ENCODE results near the gene DHRS12. TPM values are rescaled to one million over a fixed set of nuclear protein-coding genes. Genes with fewer than 3 reads are reported as not detected.

The DHRS12 gene
- total and polyA plus RNA-seq, 8 donors = 4.2 to 27.2 (median 14.1) TPM; not detected in 1

DNA sequence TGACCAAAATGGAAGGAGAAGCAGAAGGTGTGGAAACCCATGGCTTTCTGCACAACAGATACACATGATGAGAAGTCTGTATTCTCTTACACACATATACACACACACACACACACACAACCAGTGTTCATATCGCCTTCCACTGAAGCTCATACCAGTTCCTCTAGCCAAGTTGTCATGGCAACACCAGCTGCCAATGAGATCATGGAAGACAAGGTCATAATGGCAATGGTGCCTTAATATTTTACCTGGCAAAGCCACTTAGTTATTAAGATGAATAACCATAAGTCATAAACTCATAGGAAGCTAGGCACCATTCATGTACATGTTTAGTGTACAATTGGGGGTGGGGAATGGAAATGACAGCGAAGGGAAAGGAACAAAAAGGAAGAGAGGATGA is 2.6 kb upstream of the DHRS12 start:
- Histone ChIP-seq H3K9me3 (no peaks in the 10 kb centered on the region), H3K27ac (peak overlapping the region in 1 of 5 donors; percentile 14), H3K27me3 (no peaks in the 10 kb centered on the region), H3K4me1 (peaks cover 16 to 40% (median 31%) of the 10 kb centered on the region in 4 donors), H3K4me3 (no peak overlapping the region), H3K36me3 (no peaks in the 10 kb centered on the region)
- TF ChIP-seq POLR2A (IDR thresholded peaks at IDR 0.05) = no peak
- TF ChIP-seq, protein P1, sequence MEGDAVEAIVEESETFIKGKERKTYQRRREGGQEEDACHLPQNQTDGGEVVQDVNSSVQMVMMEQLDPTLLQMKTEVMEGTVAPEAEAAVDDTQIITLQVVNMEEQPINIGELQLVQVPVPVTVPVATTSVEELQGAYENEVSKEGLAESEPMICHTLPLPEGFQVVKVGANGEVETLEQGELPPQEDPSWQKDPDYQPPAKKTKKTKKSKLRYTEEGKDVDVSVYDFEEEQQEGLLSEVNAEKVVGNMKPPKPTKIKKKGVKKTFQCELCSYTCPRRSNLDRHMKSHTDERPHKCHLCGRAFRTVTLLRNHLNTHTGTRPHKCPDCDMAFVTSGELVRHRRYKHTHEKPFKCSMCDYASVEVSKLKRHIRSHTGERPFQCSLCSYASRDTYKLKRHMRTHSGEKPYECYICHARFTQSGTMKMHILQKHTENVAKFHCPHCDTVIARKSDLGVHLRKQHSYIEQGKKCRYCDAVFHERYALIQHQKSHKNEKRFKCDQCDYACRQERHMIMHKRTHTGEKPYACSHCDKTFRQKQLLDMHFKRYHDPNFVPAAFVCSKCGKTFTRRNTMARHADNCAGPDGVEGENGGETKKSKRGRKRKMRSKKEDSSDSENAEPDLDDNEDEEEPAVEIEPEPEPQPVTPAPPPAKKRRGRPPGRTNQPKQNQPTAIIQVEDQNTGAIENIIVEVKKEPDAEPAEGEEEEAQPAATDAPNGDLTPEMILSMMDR (IDR thresholded peaks at IDR 0.05) = no peak
- TF ChIP-seq EP300 (IDR thresholded peaks at IDR 0.05) = no peak
- TF ChIP-seq POLR2AphosphoS5 (IDR thresholded peaks at IDR 0.05) = no peak
- intact Hi-C loops (cut with DNase I; ENCODE audit: low total_unique reads) = no loop called here
- 50 to 62% (median 55%) methylated on average over 2 of the region's 2 CpGs for WGBS, 5 donors
- peak; percentile 56 to 66 for DNase-seq

DNA sequence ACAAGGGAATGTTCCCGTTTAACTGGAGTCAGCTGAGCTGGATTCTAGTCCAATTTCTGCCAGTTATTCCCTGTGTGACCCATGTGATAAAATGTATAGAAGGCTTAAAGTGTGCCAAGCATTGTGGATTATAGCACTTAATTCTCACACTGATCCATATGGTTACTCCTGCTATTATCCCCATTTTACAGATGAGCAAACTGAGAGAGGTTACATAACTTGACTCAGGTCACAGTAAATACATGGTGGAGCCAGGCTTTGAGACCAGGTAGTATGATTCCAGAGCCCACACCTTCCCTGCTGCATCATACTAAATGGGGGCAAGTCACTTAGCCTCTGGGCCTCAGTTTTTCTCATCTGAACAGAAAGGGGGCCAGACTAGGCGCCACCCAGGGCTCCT is 2.0 kb upstream of the DHRS12 start:
- intact Hi-C loops (cut with DNase I; ENCODE audit: low total_unique reads) = no loop called here
- peaks cover 23 to 47% (median 38%) of the 10 kb centered on the region in 4 donors for H3K4me1 ChIP-seq
- H3K27me3 ChIP-seq = no peaks in the 10 kb centered on the region
- TF ChIP-seq, protein P1 (IDR thresholded peaks at IDR 0.05) = no peak
- H3K9me3 ChIP-seq = no peaks in the 10 kb centered on the region
- 76 to 93% (median 88%) methylated on average over 2 of the region's 2 CpGs for WGBS, 5 donors
- no peak for DNase-seq
- no peak overlapping the region for H3K4me3 ChIP-seq
- H3K36me3 ChIP-seq = no peaks in the 10 kb centered on the region
- peak overlapping the region in 1 of 5 donors; percentile 100 for H3K27ac ChIP-seq

DNA sequence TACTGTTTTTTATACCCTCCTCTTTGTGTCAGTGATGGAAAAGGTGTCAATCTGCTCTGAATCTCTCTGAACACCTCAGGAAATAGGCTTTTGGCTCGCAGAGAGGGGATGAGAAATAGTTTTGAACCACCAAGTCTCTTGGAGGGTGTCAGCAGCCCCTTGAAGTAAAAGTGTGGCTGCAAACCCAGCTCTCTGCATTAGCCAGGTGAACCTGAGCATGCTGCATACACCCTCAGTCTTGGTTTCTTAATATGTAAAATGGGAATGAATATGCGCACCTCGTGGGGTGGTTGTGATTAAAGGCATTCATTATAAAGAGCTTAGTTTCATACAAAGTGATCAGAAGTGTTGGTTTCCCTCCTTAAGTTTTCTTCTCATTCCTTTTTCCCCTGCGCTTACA is 1.4 kb upstream of the DHRS12 start:
- no peak for TF ChIP-seq POLR2A (IDR thresholded peaks at IDR 0.05)
- TF ChIP-seq POLR2AphosphoS5 (IDR thresholded peaks at IDR 0.05) = no peak
- no peak for TF ChIP-seq EP300 (IDR thresholded peaks at IDR 0.05)
- TF ChIP-seq, protein P1 (IDR thresholded peaks at IDR 0.05) = no peak
- DNase-seq = no peak
- no peaks in the 10 kb centered on the region for H3K27me3 ChIP-seq
- intact Hi-C loops (cut with DNase I; ENCODE audit: low total_unique reads) = no loop called here
- peaks cover 26 to 51% (median 41%) of the 10 kb centered on the region in 4 donors for H3K4me1 ChIP-seq
- H3K27ac ChIP-seq = peak overlapping the region in 4 of 5 donors; percentile 98 to 100 (median 100)
- H3K36me3 ChIP-seq = no peaks in the 10 kb centered on the region
- peak overlapping the region; percentile 50 to 88 (median 72) for H3K4me3 ChIP-seq
- 89 to 93% (median 92%) methylated on average over 4 of the region's 4 CpGs for whole genome bisulfite sequencing, 5 donors
- no peaks in the 10 kb centered on the region for H3K9me3 ChIP-seq

DNA sequence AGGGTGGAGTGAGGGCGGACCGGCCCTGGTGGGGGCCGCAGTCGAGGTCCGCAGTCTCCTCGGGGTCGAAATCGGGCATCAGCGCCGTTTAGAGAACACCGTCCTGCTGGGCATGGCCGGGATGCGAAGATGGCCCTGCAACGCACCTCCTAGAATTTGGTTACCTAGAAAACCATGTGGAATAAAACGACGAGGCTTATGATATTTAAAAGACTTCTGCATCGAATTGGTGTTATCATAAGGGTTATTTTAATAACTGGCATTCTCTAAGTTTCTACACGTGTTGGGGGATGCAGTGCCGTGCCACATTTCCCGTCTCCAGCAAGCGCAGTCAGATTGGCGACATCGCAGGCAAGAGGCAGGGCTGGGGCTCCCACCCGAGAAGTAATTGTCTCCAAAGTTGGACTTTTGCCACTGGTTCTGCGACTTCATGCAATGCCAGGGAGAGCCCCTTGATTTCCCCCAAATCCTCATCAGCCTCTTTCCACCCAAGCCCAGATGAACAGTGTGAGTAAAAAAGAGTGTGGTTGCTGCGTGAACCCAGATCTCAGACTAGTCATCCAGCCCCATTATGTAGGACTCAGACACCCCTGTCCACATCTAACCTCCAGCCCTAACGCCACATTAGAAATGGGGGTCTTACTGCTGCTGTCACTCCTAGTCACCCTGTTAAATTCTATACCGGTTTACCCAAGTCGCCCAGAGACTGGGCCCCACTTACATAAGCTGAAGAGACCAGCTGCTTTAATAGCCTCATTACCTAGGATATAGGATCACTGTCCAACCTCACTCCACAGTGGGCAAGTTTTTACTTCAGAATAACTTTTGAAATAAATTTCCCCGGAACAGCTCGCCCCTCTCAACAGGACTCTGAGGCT is 571 bp upstream of the DHRS12 start:
- intact Hi-C loops (cut with DNase I; ENCODE audit: low total_unique reads) = no loop called here
- H3K4me1 ChIP-seq = peaks cover 26 to 53% (median 43%) of the 10 kb centered on the region in 4 donors

More for the DNA sequence above, 571 bp upstream of the DHRS12 start:
- H3K4me3 ChIP-seq = peak overlapping the region; percentile 50 to 88 (median 72)
- H3K9me3 ChIP-seq = no peaks in the 10 kb centered on the region
- TF ChIP-seq, protein P1 (IDR thresholded peaks at IDR 0.05) = no peak
- TF ChIP-seq POLR2A (IDR thresholded peaks at IDR 0.05) (peak in 1 of 4 donors; percentile 77), EP300 (IDR thresholded peaks at IDR 0.05) (no peak), POLR2AphosphoS5 (IDR thresholded peaks at IDR 0.05) (peak in 2 of 3 donors; percentile 70 to 85)
- peak overlapping the region; percentile 98 to 100 (median 100) for H3K27ac ChIP-seq
- H3K27me3 ChIP-seq = no peaks in the 10 kb centered on the region
- H3K36me3 ChIP-seq = no peaks in the 10 kb centered on the region
- whole genome bisulfite sequencing, 5 donors = 14 to 20% (median 20%) methylated on average over 31 of the region's 31 CpGs
- DNase-seq = peak; percentile 42 to 70
